HG03378 (cell line): ENCODE measurements around the gene LOXHD1.

Source experiments
- ATAC-seq: cut with Tn5 transposase; IDR thresholded peaks from one replicate; pipeline ENCODE4 v1.9.1; 2021; ENCODE audit warnings: mild to moderate bottlenecking, moderate library complexity; ENCODE audit not compliant: unreplicated experiment

The LOXHD1 gene

DNA sequence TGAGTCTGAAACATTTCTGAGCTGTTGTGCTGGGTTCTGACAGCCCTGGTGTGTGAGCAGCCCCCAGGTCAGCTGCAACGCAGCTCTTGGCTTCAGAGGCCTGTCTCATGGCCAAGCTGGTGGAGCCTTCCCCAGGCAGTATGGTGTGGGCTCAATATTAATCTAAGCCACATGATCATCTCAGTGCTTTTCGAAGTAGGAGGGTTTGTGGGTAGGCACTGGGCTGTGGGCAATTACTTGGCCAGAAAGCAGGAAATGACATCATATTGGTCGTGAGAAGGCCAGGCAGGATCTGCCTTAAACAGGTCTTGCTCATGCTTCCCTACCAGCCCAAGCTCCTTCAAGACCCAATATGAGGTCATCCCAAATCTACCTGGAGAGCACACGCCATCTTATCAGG lies 26.9 kb downstream of the LOXHD1 start:
- ATAC-seq = no peak

DNA sequence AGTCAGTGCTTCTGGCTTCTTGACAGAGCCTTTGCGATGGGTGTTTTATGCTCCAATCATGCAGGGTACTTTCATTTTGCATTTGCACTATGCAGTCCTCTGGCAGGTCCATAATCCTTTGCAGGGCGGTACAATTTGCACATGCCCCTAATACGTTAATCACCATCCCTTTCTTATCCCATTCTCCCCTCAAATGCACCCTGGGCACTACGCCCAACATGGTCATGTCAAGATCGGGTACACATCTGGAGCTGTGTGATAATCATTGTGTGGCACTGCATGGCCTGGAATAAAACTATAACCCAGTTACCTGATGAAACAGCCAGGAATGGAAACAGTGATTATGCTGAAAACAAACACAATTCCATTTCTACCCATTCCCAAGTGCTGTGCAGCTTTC lies 27.7 kb downstream of the LOXHD1 start:
- no peak for ATAC-seq

DNA sequence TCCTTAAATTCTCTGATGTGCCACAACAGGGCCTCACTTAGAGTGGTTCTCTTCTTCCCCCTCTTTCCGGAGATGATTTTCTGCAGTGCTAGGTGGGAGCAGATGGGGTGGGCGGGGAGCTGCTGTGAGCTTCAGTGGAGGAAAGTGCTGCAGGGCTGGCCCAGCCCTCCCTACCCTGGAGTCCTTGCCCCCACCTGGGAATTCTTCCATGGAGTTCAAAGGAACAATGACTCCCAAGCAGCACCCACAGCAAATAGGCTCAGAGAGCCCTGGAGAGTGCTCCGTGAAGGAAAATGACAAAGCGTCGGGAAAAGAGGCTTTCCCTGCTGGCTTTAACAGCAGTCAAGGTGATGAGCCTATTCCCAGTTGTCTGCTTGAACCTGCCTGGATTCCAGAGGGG lies 28.8 kb downstream of the LOXHD1 start:
- ATAC-seq = no peak

DNA sequence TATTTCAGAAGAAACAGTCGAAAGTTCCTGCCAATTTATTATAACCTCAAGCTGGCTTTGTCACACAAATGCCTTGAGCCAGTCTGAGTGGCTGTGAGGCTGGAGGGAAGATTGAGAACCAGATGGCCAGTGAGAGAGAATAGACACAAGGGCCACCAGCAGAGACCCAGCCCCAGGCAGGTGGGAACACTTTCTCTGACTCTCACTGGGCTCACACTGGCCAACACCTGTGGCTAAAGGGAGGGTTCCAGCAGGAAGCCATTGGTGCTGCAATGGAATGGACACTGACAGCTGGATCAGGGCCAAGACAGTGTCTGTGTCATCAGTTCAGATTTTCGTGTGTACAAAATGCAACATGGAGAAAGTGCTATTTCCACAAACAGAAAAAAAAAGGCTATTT lies 29.9 kb downstream of the LOXHD1 start:
- no peak for ATAC-seq

DNA sequence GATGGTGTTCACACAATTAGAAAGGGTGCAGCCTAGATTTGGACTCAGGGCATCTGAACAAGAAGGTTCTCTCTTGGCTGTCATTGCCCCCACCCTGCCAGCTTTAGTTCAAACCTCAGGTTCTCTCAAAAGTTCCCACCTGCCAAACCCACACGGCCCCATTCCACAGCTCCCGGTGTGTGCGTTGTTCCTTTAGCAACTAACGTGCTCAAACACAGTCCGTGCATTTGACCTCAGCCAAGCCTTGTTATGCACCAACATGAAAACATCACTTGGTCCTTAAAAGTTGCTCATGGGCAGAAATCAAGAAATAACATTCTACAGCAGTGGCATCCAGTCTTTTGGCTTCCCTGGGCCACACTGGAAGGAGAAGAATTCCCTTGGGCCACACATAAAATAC lies 32.0 kb downstream of the LOXHD1 start:
- ATAC-seq = no peak

DNA sequence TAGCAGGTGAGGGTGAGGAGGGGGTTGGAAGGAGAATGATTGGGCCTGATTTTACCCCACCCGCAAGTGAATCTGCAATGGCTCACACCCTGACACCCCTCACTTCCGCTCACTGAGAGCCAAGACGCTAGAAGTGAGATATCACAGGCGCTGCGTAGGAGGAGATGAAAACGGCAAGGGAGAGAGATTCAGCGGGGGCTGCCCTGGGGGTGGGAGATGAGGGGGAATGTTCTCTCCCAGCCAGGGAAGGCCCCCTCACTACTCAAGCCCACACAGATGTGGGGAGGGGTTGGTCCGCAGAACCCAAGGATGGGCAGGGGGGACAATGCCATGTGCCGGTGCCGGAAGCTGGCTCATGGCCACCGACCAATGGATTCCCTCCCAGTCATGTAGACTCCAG lies 32.9 kb downstream of the LOXHD1 start:
- no peak for ATAC-seq

DNA sequence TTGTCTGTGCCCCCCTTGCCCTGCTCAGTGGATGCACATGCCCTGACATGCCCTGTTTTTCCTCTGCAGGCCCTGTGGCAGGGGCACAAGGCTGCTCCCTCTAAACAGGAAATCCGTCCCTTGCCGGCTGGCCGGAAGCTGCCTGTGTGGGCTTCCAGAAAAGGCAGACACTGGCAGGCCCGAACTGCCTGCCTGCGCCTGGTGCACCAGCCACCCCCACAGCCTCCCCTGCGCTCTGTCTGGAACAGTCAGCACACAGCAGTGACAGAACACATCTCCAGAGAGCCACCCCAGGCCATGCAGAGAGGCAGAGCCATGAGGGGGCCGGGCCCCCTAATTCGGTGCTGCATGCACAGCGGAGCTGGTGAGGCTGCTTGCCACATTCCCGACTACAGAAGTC lies 33.5 kb downstream of the LOXHD1 start:
- no peak for ATAC-seq

DNA sequence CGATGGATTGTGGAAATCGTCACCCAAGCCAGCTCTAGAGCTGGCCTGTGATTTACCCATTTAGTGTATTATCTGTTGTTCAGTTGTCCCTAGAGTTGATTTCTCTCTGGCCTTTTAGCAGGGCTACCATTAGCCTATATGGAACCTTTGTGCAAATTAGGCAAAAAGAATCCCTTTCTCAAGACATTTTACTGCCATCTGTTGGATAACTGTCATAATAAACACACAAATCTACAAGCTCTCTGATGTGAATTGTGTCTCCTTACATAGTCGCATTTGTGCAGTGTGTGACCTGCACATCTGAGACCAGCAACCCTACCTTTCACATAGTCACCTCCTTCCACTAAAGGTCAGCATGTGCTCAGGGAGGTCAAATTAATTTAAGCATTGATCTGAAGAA lies 34.0 kb downstream of the LOXHD1 start:
- ATAC-seq = no peak

DNA sequence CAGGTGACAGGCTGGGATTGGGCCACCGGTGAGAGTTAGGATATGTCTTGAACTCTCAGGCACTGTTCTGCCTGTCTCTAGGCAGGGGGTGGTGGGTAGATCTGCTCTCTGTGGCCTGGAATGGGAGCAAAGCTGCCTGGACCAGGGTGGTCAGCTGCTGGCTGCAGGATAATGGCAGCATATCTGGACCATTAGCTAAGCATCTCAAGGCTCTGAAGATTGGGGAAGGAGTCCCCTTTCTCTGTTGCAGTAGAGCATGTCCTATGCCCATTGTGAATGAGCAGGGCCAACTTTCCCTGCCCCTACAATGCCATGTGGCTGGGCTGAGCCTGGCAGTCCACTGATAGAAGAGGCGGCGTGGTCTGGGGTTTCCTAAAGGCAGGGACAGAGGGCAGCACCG lies 34.6 kb downstream of the LOXHD1 start:
- ATAC-seq = no peak

DNA sequence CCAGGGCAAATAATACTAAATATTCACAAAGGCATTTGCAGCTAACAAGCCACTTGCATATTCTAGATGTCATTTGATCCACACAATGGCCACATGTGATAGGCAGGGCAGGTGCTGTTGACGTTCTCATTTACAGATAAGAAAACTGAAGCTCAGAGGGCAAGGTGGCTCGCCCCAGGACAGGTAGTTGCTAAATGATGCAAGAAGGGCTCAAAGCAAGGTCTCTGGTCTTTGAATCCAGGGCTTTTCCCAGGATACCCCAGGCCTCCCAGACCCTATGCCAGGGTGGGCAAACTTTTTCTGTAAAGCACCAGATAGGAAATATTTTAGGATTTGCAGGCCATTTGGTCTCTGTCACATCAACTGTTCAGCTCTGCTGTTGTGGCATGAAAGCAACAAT lies 35.1 kb downstream of the LOXHD1 start:
- no peak for ATAC-seq

DNA sequence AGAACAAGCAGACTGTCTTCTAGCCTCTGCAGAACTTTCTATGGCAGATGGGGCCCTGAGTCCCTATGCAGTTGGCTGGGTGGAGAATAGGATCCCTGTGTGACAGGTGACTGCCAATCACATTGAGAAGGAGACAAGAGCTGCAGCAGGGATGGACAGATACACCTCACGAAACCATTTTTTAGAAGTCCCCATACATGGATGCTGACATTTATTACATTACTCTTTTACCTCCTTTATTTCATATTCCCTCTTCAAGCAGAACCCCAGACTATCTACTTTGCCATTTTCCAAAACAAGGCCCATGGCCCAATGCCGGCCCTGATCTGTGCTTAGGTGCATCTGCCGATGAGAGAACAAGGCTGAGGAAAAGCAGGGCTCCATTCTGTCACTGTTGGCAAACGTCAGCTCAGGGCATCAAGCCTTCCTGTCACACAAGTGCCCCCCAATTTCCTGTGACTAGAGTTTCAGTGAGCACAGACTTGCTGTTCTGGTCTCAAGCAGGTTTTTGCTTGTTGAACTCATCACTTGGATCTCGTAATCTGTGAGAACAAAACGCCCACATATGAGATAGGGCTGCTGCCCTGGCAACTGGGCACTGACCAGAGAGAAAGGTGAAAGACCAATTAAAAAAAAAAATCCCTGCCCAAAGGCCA lies 35.8 kb downstream of the LOXHD1 start:
- ATAC-seq = no peak

DNA sequence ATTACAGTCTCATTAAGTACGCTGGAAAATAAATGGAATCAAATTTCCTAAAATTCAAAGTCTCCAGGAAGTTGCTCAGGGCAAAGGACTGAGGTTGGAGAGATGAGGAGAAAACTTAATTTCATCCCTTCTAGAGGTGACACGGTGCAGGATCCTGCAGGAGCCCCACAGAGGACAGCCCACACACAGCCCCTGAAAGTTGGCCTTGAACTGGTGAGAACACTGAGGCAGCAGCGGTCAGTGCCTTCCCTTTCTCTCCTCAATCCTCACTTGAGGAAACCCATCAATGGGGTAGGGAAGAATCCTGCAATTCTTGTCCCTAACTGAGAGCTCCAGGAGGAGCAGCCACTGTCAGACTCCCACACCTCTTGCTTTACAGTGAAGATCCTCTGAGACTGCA lies 37.5 kb downstream of the LOXHD1 start:
- no peak for ATAC-seq

DNA sequence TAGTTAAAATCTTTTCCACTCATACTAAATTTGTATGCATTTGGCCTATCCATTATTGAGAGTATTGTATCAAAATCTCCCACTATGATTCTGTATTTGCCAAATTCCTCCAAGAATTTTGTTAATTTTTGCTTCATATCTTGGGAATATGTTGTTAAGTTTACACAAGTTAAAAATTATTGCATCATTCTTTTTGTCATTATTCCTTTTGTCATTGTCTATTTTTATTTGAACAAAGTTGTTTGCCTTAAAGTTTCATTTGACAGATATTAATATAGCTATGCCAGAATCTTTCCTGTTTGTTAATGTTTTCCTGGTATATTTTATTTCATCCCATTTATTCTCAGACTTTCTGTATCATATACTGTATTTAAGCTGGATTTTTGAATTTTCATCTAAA lies 41.3 kb downstream of the LOXHD1 start:
- ATAC-seq = no peak

DNA sequence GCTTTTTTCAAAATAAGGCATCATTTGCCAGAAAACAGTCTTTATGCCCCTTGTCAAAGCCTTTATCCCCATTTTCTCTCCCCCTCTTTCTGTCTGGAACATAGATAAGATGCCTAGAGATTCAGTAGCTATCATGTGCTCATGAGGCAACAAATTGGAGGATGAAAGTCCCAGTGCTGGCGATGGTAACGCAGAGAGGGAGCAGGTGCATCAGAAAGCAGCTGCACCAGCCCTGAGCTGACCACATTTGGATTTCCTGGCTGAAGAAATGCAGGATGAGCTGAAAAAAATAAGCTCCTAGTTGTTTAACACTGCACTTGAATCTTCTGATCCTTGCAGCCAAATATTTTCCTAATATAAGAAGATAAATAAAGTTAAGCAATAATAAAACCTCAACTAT lies 48.0 kb downstream of the LOXHD1 start:
- no peak for ATAC-seq

DNA sequence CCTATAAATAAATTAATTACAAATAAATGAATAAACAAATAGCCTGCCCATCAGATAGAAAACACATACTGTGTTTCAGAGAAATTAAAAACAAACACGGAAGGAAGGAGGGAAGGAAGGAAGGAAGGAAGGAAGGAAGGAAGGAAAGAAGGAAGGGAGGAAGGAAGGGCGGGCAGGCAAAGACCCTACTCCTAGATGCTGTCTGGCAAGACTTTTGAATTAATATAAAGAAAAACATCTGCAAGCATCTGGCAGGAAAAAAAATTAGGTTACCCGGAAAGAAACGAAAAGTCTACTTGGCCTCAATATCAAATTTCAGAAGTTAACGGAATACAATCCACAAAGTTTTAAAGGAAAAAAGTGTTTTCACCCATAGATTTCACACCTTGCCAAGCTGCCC lies 49.1 kb downstream of the LOXHD1 start:
- no peak for ATAC-seq

DNA sequence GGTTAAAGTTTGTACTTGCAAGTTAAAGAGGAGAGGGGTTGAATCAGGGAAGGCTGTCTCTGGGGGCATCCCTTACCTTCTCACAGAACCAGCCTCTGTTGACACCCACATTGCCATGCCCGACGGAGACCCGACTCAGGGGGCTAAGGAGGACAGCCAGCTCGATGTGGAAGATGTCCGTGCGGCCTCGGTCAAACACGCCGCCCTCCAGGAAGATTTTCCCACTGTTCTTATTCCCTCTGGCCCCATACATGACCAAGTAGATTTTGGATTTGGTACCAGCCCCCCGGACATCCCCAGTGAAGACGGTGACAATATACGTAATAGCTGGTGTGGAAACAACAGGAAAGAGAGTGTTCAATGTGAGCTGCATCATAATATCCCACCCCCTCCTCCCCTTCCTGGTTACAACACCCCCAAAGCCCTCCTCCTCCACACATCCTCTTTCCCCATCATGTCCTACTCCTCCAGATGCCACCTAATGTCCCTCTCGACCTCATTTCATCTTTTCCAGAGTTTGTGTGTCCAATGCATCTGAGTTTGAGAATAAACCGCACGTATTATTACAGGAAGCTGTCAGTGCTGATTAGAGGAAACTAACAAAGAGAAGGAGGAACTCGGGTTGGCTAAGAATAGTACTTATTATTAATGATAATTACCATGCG lies 55.7 kb downstream of the LOXHD1 start:
- ATAC-seq = no peak

DNA sequence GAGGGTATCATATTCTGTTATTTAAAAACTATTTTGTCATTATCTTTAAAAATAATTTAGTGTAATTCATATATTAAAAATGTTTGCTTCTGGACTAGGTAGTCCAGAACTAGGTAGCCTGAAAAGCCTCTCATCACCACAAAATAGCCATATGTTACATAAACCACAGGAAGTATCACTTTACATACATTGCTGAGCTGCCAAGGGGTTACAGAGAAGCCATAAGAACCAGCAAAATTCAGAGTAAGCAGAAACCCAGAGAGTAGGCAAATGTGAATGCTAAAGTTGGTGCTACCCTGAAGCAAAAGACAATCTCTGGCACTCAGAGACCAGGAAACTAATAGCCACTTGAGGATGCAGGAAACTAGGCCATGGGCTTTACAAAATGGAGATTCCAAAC lies 60.9 kb downstream of the LOXHD1 start:
- ATAC-seq = no peak

DNA sequence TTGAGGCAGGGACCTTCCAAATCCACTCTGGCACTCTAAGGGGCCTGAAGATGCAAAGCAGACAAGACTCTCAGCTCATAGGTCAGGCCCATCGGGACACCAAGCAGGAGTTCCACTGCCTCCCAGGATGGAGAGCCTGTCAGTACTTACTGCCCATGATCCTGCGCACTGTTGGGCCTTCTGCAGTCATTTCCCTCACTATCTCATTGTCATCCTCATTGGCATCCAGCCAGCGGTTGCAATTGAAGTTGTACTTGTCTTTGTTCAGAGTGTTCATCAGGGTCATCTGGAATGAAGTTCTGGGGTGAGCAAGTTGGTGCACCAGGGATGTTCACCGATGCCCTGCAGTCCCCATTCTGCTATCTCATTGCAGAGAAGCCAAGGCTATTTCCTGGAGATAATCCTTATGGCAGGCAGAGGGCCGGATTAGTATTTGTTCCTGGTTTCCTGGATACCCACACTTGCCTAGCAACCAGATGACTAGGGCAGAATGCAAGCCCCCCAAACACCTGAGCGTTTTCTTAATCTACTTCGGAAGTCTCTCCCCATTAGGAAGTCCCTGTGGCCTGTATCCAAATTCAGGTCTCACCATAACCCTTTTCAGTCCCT lies 65.1 kb downstream of the LOXHD1 start:
- no peak for ATAC-seq

DNA sequence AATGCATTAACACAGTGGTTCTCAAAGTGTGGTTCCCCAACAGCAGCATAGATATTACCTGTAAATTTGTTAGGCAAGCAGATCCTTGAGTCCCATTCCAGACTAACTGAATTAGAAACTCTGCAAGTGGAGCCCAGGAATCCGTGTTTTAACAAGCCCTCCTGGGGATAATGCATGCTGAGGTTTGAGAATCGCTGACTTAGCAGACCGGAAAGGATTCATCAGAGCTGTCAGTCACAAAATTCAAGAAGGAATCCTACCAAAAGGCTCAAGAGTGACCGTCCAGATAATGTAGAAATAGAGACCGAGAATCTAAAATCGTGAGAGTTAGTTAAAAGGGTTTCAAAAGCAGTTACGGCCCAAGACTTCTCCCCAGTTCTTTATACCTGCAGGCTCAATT lies 66.9 kb downstream of the LOXHD1 start:
- ATAC-seq = no peak

DNA sequence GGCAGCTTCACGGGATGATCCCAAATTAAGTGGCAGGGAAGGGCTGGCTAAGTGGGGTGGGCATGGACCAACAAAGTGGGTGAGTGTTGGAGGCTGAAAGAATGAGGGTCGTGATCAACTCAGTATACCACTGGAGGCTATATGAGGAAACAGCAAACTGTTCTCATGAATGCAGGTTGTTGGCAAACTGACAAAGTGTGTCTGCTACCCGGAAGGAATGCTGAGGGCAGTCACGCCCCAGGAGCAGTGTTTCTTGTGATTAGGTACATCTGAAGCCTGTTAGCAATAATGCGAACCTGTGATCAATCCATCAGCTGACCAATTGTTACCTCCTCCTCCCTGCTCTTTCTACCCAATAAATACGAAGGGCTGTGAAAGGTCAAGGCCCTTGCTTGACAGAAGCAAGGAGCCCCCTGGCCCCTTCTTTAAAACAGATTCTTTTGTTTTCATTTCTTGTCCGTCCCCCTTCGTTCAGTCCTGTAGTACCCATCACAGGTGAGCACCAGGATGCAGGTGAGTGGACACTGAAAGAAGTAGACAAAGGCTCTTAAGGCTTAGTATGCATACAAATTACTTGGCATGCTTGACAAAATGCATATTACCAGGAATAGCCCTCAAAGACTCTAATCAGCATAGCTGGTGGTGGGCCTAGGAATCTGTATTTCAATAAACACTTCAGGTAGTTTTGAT lies 67.9 kb downstream of the LOXHD1 start:
- ATAC-seq = no peak

DNA sequence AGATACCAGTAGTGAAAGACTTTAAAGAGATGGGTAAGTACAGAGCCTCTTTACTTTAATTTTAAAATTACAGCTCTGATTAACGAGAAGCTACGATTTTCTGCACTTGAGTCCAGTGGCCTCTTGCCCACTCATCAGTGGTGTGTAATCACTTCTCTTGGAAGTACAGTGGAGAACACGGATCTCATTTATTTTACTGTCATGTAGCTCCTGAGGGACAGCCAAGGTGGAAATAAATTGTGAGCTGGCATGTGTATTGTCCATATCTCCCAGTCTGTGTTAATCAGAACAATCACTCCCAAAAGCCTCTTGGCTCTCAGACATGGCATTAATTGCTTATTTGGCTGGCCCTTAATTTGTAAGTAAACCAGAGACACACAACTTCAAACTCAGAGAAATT lies 69.4 kb downstream of the LOXHD1 start:
- ATAC-seq = no peak

DNA sequence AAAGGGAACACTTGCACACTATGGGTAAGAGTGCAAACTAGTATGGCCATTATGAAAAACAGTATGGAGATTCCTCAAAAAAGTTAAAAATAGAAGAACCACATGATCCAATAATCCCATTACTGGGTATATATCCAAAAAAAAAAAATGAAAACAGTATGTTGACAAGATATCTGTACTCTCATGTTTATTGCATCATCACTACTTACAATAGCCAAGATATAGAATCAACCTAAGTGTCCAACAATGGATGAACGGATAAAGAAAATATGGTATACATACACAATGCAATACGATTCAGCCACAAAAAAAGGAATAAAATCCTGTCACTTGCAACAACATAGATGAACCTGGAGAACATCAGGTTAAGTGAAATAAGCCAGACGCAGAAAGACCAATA lies 73.3 kb downstream of the LOXHD1 start:
- ATAC-seq = no peak
